Stimulated activated CD4-positive, alpha-beta T cell treated with anti-CD3 and anti-CD28 coated beads, Interleukin-4, amount 100 ng/mL, for 1 hour (primary cell): Measurements from ENCODE around the gene SALL3.

Experiments used
- DNase-seq: peaks from one replicate; pipeline ENCODE4 v3.0.0-alpha.2; 2020

SALL3 gene

DNA sequence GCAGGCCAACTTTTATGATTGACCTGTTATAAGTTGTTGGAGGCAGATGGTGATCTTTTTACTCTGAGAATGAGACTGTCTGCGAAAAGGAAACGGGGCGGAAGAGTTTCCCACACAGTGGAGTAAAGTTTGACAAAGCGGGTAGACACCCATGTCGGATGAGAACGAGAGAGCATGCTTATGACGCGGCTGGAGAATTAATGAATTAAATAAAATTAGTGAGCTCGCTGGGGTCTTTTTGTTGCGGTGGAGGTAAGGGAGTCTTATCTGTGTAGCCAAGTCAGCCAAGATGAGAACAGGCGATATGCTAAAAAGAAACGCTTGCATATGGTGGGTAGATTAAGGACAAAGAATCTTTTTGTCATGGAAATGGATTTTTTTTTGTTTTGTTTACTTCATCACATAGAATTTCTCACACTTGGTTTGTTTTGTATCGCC lies 1.8 kb downstream of the SALL3 start:
- no peak for DNase-seq

DNA sequence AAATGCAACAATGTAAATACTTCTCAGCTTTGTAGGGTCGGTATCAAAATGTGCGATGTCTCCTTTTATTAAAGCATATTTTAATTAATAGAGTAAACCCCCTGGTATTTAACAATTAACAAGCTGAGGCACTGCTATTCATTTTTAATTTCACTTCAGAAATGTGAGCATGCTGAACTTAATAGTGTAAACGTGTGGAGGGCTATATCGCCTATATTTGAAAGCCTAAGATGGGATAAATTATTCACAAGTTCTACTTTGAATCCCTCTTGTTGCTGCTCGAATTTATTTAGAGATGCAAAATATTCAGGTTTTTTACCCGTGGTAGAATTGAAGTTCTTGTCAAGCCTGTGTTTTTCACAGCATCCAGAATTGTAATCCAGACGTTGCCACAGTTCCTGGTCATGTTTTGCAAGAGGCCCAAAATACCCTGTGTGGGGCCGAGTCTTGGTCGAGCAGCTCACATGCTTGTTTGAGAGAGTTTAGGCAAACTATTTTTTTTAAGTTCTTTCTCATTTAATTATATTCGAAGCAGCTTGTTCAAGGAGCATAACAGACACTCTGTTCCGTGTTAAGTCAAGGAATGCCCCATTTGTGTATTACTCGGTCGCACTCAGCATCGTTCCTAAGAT lies 2.5 kb downstream of the SALL3 start:
- no peak for DNase-seq

DNA sequence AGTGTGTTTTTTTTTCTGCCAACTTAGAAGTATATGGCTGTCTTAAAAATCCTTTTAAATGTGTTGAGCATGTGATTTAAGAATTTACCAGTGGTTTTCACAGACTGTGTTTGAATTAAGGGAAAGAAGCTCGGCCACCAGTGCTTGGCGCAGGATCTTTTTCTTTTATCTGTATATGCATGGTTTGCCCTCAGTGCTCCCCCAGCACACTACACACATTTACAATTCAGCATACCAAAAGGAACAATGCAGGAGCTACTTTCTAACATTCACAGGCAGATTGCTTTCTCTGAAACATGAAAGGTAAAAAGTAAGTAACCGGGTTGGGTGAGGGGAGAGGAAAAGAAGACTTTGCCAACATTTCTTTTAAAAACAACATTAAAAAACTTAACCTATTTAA lies 3.9 kb downstream of the SALL3 start:
- DNase-seq = no peak

DNA sequence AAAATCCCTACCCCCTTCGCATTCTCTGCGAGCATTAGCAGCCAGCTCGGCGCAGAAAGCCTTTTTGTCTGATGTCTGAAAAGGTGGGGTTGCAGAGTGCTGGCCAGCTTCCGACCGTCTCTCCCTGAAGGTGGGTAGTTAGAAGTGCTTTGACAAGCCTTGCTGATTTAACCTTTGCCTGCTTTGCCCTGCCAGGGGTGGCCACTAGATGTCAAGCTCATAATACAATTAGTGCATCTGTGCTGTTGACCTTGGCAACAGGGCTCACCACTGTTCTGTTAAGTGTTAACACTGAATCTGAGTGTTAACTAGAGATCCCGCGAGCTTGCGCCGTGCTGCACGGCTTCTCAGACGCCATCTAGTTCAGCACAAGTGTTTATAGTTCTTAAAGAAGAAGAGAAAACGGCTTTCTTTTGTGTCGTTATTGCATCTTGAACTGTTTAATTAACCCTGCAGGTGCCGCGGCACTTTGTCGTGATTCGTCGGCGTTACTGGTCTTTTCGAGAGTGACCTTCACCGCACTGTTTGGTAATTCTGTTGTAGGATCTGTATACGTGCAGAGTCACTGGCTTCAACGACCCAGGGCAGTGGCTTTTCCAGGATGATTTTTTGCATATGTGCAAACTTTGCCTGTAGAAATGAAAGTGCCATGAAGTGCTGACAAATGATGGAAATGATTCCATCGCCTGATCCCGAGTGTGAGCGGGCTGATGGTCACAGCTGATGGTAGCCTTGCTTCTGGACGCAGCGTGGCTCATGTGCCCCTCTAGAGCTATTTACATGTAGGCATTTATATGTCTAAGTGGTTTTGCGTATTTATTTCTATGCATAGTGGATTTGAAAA lies 5.5 kb downstream of the SALL3 start:
- no peak for DNase-seq

DNA sequence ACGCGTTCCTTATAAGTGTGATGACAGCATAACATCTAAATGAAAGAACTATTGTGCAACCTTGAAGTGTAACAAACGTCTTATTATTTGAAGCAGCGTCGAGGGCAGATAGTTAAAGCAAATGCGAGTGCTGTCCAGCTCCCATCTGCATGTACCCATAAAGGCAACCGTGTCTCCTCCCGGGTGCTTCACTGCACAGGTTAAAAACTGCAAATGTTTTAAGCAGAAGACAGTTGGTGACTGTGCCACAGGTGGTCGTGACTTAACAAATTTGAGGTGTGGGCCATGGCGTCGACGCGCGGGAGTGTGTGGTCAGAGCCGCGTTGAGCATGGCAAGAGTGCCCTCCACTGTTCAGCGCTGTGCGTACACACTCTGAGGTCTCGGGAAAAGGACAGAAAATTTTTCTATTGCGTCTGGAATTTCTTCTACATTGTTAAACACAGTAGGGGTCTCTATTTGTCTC lies 6.4 kb downstream of the SALL3 start:
- DNase-seq = no peak

DNA sequence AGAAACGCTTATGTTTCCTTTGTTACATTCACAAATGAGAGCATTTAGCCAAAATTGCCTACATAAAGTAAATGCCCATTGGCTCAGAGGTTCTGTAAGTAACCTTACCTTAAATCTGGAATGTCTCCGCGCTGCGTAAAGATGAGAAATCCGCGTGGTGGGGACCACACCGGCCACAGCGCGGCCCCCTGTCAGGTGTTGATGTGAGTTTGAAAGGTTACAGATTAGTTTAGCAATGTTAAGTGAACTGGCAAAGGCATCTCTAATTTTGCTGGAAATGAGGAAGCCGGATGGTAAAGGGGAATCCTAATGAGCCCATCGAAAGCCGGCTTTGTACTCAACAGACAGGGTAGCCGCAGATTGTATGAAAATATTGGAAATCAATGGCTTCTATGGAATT lies 11.8 kb downstream of the SALL3 start:
- no peak for DNase-seq

DNA sequence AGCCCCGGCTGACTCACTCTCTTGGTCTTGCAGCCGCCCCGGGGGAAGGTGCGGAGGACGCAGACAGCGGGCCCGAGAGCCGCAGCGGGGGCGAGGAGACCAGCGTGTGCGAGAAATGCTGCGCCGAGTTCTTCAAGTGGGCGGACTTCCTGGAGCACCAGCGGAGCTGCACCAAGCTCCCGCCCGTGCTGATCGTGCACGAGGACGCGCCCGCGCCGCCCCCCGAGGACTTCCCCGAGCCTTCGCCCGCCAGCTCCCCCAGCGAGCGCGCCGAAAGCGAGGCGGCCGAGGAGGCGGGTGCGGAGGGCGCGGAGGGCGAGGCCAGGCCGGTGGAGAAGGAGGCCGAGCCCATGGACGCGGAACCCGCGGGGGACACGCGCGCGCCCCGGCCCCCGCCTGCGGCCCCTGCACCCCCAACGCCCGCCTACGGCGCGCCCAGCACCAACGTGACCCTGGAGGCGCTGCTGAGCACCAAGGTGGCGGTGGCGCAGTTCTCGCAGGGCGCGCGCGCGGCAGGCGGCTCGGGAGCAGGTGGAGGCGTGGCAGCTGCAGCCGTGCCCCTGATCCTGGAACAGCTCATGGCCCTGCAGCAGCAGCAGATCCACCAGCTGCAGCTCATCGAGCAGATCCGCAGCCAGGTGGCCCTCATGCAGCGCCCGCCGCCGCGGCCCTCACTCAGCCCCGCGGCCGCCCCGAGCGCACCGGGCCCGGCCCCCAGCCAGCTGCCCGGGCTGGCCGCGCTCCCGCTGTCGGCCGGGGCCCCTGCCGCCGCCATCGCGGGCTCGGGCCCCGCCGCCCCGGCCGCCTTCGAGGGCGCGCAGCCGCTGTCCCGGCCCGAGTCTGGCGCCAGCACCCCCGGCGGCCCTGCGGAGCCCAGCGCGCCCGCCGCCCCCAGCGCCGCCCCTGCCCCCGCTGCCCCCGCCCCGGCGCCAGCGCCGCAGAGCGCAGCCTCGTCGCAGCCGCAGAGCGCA lies 12.7 kb downstream of the SALL3 start:
- DNase-seq = no peak

DNA sequence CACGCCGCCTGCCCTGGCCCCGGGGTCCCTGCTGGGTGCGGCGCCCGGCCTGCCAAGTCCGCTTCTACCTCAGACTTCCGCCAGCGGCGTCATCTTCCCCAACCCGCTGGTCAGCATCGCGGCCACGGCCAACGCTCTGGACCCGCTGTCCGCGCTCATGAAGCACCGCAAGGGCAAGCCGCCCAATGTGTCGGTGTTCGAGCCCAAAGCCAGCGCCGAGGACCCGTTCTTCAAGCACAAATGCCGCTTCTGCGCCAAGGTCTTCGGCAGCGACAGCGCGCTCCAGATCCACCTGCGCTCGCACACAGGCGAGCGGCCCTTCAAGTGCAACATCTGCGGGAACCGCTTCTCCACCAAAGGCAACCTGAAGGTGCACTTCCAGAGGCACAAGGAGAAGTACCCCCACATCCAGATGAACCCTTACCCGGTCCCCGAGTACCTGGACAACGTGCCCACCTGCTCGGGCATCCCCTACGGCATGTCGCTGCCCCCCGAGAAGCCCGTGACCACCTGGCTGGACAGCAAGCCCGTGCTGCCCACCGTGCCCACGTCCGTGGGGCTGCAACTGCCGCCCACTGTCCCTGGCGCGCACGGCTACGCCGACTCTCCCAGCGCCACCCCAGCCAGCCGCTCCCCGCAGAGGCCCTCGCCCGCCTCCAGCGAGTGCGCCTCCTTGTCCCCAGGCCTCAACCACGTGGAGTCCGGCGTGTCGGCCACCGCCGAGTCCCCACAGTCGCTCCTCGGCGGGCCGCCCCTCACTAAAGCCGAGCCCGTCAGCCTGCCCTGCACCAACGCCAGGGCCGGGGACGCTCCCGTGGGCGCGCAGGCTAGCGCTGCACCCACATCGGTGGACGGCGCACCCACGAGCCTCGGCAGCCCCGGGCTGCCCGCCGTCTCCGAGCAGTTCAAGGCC lies 13.7 kb downstream of the SALL3 start:
- DNase-seq = no peak

DNA sequence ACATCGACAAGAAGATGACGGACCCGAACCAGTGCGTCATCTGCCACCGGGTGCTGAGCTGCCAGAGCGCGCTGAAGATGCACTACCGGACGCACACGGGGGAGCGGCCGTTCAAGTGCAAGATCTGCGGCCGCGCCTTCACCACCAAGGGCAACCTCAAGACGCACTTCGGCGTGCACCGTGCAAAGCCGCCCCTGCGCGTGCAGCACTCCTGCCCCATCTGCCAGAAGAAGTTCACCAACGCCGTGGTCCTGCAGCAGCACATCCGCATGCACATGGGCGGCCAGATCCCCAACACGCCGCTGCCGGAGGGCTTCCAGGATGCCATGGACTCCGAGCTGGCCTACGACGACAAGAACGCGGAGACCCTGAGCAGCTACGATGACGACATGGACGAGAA lies 14.4 kb downstream of the SALL3 start:
- DNase-seq = no peak

DNA sequence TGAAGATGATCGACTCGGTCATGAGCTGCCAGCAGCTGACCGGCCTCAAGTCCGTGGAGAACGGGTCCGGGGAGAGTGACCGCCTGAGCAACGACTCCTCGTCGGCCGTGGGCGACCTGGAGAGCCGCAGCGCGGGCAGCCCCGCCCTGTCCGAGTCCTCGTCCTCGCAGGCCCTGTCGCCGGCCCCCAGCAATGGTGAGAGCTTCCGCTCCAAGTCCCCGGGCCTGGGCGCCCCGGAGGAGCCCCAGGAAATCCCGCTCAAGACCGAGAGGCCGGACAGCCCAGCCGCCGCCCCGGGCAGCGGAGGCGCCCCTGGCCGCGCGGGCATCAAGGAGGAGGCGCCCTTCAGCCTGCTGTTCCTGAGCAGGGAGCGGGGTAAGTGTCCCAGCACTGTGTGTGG lies 14.9 kb downstream of the SALL3 start:
- DNase-seq = no peak

DNA sequence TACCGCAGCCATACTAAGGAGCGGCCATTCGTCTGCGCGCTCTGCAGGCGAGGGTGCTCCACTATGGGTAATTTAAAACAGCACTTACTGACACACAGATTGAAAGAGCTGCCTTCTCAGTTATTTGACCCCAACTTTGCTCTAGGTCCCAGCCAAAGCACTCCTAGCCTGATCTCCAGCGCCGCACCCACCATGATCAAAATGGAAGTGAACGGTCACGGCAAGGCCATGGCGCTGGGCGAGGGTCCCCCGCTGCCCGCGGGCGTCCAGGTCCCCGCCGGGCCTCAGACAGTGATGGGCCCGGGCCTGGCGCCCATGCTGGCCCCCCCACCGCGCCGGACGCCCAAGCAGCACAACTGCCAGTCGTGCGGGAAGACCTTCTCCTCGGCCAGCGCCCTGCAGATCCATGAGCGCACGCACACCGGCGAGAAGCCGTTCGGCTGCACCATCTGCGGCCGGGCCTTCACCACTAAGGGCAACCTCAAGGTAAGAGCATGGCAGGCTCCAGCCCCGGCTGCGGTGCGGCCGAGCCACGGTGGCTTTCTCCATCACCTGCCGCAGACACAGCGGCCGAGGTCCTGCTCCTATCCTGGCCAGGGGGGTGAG lies 15.5 kb downstream of the SALL3 start:
- no peak for DNase-seq

DNA sequence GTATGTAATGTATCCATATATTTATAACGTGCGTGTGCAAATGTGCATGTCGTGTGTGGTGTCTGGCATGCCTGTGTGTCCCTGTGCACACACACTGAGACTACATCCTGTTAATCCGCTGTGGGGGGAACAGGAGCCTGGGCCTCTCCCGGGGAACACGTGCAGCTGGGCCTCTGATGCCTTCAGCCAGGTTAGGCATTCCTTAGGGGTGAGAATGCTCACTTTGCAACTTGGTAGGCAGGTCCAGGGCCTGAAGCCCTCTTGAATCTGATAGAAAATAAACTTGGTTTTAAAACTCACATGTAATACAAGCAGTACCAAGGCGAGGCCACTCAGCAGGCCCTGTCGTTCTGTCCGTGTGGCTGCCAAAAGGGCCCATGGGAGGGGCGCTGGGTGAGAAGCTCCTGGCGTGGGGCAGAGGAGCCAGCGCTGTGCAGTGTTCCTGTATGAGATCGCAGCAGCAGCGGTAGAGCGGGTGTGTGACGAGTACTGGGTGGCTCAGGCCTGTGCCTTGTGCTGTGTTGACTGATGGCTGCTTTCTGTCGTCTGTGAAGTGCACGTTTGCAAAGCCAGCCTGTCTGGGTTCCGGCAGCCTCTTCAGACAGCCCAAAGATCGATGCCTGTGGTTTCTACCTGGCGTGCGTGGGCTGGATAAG lies 16.2 kb downstream of the SALL3 start:
- DNase-seq = no peak

DNA sequence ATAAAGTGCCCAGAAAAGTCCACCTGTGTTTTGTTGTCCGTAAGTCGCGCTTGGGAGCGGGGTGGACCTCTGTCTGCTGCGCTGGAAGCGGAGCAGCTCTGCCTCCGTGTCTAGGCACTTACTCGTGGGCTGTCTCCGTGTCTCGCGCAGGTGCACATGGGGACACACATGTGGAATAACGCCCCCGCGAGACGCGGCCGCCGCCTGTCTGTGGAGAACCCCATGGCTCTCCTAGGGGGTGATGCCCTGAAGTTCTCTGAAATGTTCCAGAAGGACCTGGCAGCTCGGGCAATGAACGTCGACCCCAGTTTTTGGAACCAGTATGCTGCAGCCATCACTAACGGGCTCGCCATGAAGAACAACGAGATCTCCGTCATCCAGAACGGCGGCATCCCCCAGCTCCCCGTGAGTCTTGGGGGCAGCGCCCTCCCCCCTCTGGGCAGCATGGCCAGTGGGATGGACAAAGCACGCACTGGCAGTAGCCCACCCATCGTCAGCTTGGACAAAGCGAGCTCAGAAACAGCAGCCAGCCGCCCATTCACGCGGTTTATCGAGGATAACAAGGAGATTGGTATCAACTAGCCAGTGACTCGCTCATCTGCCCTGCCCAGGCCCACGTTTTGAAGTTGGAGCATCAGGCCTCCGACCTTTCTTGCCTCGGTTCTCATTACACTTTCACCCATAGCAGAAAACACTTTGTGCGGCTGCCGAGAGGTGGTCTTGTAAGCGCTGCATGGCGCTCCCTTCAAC lies 17.3 kb downstream of the SALL3 start:
- no peak for DNase-seq

DNA sequence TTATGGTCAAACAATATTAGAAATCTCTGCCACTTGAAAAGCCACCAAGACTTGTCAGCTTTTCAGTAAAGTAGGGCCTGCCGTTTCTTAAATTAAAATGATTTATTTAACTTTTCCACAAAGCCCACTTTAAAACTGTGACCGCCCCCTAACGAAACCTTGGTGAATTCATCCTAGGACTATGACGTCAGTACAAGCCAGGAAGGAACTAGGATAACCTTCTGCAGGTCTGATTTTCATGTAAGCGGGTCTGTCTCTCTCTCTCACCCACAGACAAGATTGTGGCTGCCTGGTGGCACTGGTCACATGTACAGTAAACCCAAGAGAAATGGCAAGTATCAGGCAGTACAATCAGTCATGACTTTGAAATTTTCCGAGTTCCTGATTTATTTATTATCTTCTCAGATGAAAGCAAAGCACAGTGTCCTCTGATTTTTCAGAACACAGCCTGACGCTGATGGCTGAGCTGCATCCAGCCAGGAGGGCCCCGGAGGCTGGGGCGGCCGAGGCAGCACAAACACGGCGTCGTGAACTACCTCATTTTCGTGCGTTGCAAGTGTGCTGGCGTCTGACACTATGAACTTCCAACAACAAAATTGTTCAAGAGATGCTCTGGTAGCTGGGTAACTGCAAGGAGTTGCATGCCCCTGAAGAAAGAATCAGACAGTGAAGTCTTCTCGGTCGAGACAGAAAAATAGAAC lies 18.9 kb downstream of the SALL3 start:
- DNase-seq = no peak

DNA sequence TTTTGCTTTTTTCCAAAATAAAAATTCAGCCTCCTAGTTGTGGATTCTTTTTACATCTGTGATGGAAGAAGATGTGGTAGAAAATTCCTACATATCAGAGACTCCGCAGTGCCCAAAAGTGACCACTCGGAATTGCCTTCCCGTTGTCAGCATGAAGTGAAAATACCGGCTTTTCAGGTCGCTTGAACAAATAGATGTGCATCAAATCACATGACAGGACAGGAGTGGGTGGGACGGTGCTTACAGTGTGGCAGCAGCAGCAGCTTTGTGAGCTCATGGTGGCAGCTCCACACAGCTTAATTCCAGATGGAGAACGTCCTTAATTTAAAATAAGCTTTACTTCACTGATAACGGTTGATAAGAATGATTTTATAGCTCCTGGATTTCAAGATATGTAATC lies 20.3 kb downstream of the SALL3 start:
- no peak for DNase-seq

DNA sequence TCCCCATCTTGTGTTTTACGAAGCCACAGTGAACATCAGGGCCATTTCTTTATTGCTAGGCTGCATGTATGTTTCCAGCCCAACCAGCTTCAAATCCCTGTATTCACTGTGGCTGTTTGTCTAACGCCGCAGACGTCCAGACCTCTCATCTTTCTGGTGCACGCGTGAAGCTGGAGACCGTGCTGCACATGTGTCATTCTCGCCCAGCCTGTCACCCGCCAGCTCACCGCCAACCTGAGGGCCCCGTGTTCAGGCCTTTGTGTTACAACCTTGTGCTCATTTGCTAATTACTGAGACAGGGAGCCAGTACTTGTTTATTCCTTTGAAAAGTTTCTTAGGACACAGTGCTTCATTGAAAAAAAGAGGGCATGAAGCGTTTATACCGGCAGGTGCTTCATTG lies 21.4 kb downstream of the SALL3 start:
- no peak for DNase-seq

DNA sequence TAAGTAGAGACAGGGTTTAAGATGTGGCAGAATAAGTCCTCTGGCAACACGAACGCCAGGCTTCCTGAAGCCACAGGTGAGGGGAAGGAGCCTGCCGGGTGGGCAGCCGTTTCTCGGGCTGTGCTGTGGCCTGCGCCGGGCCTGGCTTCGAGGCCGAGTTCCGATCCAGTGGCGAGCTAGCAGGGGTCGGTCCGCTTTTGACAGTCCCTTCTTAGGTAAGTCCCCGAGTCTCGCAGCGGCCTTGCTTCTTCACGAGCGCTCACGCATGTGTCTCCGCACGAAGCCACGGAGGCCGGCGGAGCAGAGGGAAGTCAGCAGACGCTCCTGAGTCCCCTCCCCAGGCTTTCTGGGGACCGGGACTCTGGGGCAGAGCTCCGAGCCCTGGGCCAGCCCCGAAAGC lies 26.0 kb downstream of the SALL3 start:
- DNase-seq = no peak

DNA sequence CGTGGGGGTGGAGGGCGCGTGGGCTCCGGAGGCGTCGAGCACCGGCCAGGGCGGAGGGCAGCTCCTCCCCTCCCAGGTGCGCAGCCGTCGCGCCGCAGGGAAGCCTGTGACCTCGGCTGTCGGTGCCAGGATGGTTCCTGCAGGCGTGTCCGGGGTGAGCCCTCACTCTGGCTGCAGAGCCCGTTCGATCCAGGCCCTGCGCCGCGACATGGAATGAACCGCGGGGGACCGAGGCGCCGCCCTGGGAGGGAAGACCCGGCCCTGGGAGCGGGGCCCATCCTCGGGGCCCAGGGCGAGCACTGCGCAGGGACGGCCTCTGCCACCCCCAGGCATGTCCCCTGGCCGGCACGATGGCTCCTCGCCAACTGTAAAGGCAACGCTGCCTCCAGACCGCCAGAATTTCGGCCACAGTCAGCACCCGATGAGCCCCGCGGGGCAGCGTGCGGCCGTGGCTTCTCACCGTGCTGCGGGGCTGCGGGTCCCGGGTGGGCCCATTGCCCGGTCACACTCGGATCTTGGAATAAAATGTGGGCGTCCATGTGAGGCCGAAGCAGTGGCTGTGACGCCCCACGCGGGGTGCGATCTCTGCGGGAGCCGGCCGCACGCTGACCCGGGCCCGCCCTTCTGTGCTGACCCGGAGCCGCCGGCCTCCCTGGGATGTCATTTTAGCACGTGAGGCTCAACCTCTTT lies 26.6 kb downstream of the SALL3 start:
- DNase-seq = no peak

DNA sequence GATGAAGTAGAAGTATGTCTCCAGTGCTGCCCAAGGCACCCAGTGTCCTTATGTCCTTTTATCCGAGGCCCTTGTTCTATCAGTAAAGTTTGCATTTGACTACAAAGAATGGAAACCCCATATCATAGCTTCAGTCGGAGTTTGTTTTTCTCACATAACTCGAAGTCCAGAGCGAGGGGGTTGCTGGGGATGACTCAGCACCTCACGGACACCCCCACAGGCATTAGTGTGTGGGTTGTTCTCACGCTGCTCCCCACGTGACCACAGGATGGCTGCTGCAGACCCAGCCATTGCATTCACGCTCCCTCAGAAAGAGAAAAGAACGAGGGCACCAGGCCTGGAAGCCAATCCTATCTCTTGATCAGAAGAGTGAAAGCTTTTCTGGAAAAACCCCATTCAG lies 27.8 kb downstream of the SALL3 start:
- DNase-seq = no peak
